Left hindlimb (tissue), 1 donor: ENCODE data around the gene IL2RG.

ENCODE experiments used
- DNase-seq: peaks from one replicate; pipeline ENCODE4 v3.0.0-alpha.2; 2018

The IL2RG gene

GRCh38 chrX:71107762-71108360 lies 3.5 kb downstream of the IL2RG start:
- no peak for DNase-seq

GRCh38 chrX:71107245-71107644 lies 4.1 kb downstream of the IL2RG start:
- no peak for DNase-seq

- no peak for DNase-seq
Observed at GRCh38 chrX:71106427-71106826, 5.0 kb downstream of the IL2RG start, which contains the start of gene CXorf65. Gene CXorf65, minus strand, starts transcription at chrX:71106740. Its CDS starts 184 bp downstream, at chrX:71106556.

- no peak for DNase-seq
Observed at GRCh38 chrX:71105628-71106027, 5.7 kb downstream of the IL2RG start.

GRCh38 chrX:71103110-71103983 lies 8.0 kb downstream of the IL2RG start:
- DNase-seq: peak; percentile 61

GRCh38 chrX:71102292-71102691 lies 9.1 kb downstream of the IL2RG start:
- DNase-seq: no peak

GRCh38 chrX:71100581-71101505 lies 10.5 kb downstream of the IL2RG start:
- no peak for DNase-seq

GRCh38 chrX:71099736-71100135 lies 11.6 kb downstream of the IL2RG start:
- no peak for DNase-seq

- DNase-seq: no peak
Observed at GRCh38 chrX:71098951-71099506, 12.3 kb downstream of the IL2RG start.

- peak; percentile 37 for DNase-seq
Observed at GRCh38 chrX:71098302-71098701, 13.1 kb downstream of the IL2RG start.

GRCh38 chrX:71096760-71097032 lies 14.7 kb downstream of the IL2RG start:
- DNase-seq: no peak

- no peak for DNase-seq
Observed at GRCh38 chrX:71095981-71096759, 15.2 kb downstream of the IL2RG start.

GRCh38 chrX:71095555-71095980 lies 15.8 kb downstream of the IL2RG start, which contains the start of gene FOXO4:
Gene FOXO4, plus strand, starts transcription at chrX:71095851. Its CDS starts 678 bp downstream, at chrX:71096529.
- peak; percentile 92 for DNase-seq

- no peak for DNase-seq
Observed at GRCh38 chrX:71095033-71095432, 16.3 kb downstream of the IL2RG start.

- no peak for DNase-seq
Observed at GRCh38 chrX:71091263-71091662, 20.1 kb downstream of the IL2RG start.

GRCh38 chrX:71085900-71086299 lies 25.5 kb downstream of the IL2RG start:
- DNase-seq: no peak

GRCh38 chrX:71082822-71083221 lies 28.6 kb downstream of the IL2RG start:
- no peak for DNase-seq

GRCh38 chrX:71082124-71082647 lies 29.2 kb downstream of the IL2RG start:
- no peak for DNase-seq

GRCh38 chrX:71081330-71082123 lies 29.9 kb downstream of the IL2RG start:
- DNase-seq: no peak

GRCh38 chrX:71070531-71070930 lies 40.8 kb downstream of the IL2RG start:
- DNase-seq: no peak
